ENCODE results near the gene ESR2.
"Not testable (repeated sequence)": the region's sequence is repeated elsewhere in the genome, so short reads cannot be mapped to it uniquely, and the experiment has no call there.

ESR2 gene

GRCh38 chr14:64158608-64159007, 135.6 kb downstream of the ESR2 start:
- no peak for DNase-seq (ENCODE audit: low read depth in 4 of 4, low spot score in 1 of 4)

GRCh38 chr14:64149921-64150320, 144.2 kb downstream of the ESR2 start:
- no peak for DNase-seq (ENCODE audit: low read depth in 4 of 4, low spot score in 1 of 4)

GRCh38 chr14:64147126-64147790, 146.9 kb downstream of the ESR2 start:
- DNase-seq (ENCODE audit: low read depth in 4 of 4, low spot score in 1 of 4): no peak

- no peak for DNase-seq (ENCODE audit: low read depth in 4 of 4, low spot score in 1 of 4)
Observed at GRCh38 chr14:64137657-64138290, 156.4 kb downstream of the ESR2 start.

GRCh38 chr14:64126548-64126947, 167.6 kb downstream of the ESR2 start:
- no peak for DNase-seq (ENCODE audit: low read depth in 4 of 4, low spot score in 1 of 4)

DNA sequence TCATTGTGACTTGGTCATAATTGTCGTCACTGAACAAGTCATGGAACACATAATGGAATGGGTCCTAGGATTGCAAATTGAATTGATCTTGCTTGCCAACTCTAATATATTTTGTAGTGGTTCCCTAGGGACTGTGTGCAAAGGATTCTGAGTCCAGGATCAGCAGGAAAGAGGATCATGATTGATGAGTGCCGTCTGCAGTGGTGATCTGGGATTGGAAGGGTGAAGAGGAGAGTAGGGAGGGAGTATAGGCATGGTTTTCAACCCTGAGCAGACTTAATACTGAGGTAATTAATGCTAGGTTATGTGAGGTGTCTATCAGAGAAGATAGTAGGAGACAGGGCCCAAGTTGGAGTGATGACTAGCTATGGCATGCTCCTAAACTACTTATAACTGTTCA, 168.9 kb downstream of the ESR2 start:
- no peak for DNase-seq (ENCODE audit: low read depth in 4 of 4, low spot score in 1 of 4)

GRCh38 chr14:64123241-64123822, 170.8 kb downstream of the ESR2 start:
- DNase-seq (ENCODE audit: low read depth in 4 of 4, low spot score in 1 of 4): no peak

- DNase-seq (ENCODE audit: low read depth in 4 of 4, low spot score in 1 of 4): no peak
Observed at GRCh38 chr14:64119980-64120379, 174.2 kb downstream of the ESR2 start.

DNA sequence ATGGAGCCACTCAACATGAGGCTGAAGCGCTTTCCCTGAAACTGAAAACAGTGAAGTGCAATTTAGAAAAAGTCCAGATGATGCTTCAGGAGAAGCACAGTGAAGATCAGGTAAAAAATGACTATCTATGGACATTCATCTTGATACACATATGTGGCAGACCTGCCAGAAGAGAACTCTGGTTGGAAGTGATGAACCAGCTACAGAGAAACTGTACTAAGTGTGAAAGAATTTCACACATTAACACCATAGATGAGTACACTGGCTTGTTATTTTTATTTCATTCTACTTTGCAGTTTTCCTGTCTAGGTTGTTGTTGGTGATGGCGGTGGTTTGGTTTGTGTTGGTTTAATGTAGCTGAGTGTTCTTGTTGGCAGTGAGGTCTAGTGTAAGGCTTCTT, 174.7 kb downstream of the ESR2 start:
- no peak for DNase-seq (ENCODE audit: low read depth in 4 of 4, low spot score in 1 of 4)

DNA sequence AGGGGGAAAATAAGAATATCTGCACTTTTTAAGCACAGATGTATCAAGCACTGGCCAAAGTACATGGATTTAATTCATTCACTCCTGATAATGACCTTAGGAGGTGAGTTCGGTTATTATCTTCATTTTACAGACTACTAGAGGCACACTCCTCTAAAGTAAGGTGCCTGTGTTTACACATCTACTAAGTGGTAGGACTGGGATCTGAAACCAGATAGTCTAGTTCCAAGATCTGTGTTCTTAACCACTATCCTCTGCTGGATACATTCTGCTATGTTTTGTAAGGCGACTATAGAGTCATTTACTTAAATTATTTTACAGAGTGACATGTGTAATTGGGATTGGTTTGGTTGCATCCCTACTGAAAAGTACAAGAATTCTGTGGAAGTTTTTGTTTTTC, 175.3 kb downstream of the ESR2 start:
- no peak for DNase-seq (ENCODE audit: low read depth in 4 of 4, low spot score in 1 of 4)

DNA sequence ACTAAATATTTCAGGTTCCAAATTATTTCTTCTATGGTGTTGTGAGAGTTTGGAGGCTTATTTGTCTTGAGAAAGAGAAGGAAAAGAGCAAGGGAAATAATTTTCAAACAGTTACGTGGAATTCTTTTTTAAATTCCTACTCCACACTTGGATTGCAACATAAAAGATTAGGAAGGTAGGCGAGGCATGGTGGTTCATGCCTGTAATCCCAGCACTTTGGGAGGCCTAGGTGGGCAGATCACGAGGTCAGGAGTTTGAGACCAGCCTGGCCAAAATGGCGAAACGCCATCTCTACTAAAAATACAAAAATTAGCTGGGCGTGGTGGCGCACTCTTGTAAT, 175.8 kb downstream of the ESR2 start:
- not testable (repeated sequence) for DNase-seq (ENCODE audit: low read depth in 4 of 4, low spot score in 1 of 4)

GRCh38 chr14:64117671-64118402, 176.3 kb downstream of the ESR2 start:
- DNase-seq (ENCODE audit: low read depth in 4 of 4, low spot score in 1 of 4): no peak

DNA sequence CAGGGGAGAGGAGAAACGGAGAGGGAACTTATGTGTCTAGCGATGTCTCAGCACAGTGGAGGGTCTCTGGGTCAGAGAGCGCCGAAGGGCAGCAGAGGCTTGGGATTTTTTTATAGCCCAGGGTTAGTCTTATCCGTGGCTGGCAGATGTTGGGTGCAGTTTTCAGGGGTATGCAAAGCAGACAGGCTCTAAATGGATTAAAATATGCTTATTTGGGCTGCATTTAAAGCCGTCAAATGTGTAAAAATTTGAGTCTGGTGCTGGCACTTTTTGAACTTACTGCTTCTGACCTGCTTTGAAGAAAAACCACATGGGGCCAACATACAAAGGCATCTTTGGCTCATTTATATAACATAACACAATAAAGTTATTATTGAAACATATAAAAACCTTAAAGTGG, 178.8 kb downstream of the ESR2 start:
- no peak for DNase-seq (ENCODE audit: low read depth in 4 of 4, low spot score in 1 of 4)

- DNase-seq (ENCODE audit: low read depth in 4 of 4, low spot score in 1 of 4): no peak
Observed at GRCh38 chr14:64114796-64115195, 179.4 kb downstream of the ESR2 start.

- no peak for DNase-seq (ENCODE audit: low read depth in 4 of 4, low spot score in 1 of 4)
Observed at GRCh38 chr14:64114166-64114565, 180.0 kb downstream of the ESR2 start.

DNA sequence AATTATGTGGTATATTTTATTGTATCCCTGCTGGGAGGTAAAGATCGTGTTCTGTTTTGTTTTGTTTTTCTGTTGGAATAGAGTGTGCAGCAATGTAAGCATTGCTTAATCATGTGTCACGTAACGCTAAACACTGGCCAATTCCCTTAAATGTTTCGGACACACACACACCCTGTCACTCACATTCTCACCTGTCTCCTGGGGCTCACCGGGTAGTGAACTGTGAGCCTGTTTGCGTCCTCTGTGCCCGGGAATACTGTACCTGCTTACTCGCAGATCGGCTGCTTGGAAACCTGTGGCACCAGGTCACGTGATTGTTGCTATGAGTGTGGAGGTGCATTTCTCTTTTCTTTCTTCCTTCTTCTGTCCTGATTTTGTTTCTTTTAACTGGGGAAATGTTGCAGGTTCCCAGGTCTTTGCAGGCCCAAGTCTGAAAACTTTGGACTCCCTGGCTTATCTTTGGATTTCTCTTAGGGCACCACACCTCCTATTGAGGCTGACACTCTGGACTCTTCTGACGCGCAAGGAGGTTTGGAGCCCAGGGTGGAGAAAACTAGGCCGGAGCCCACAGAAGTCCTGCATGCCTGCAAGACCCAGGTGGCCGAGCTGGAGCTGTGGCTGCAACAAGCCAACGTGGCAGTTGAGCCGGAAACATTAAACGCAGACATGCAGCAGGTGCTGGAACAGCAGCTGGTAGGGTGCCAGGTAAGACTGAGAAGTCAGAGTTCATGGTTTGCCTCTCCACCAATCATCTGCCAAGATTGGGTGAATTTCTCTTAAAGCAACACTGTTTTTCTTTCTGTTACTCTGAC, 181.1 kb downstream of the ESR2 start:
- DNase-seq (ENCODE audit: low read depth in 4 of 4, low spot score in 1 of 4): no peak

DNA sequence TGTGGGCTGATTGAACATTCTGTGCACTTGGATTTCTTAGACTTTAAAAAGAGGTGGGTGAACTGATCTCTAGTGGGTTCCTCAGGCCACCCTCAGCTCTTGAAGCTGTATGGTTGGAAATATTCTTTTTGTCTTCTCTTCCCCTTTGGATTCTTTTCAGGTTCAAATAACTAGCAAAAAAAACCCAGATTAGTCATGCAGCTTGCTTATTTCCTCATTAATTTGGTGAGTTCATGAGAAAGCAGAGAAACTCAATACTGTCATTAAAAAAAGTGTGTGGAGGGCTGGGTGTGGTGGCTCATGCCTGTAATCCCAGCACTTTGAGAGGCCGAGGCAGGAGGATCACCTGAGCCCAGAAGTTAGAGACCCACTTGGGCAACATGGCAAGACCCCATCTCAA, 183.4 kb downstream of the ESR2 start:
- no peak for DNase-seq (ENCODE audit: low read depth in 4 of 4, low spot score in 1 of 4)

GRCh38 chr14:64109819-64110554, 184.2 kb downstream of the ESR2 start:
- no peak for DNase-seq (ENCODE audit: low read depth in 4 of 4, low spot score in 1 of 4)

DNA sequence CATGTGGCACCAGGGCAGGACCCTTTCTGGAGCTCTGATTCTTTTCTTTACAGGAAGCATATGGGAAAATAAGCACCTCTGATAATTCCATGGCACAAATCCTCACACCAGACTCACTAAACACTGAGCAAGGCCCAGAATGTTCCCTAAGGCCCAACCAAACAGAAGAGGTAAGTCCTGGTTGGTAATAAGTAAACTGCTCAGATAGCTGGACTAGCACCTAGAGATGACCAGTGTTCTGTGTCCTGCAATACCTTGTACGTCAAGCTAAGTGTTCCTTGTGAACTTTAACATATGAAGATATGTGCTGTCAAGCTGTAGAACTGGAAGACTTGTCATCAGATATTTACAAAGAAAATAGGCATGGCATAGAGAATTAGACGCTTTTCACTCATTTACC, 186.7 kb downstream of the ESR2 start:
- no peak for DNase-seq (ENCODE audit: low read depth in 4 of 4, low spot score in 1 of 4)

GRCh38 chr14:64098120-64098519, 196.1 kb downstream of the ESR2 start:
- DNase-seq (ENCODE audit: low read depth in 4 of 4, low spot score in 1 of 4): no peak

GRCh38 chr14:64095620-64096019, 198.6 kb downstream of the ESR2 start:
- DNase-seq (ENCODE audit: low read depth in 4 of 4, low spot score in 1 of 4): no peak
